PC-9 (cell line): ENCODE measurements around the gene SPRED2.

ENCODE experiments used
- CTCF ChIP-seq: fragments of 200-600 bp; sonication (generic); conservative IDR thresholded peaks from 2 replicates; pipeline ENCODE4 v1.6.1; 2017; ENCODE audit warnings: mixed run types, antibody characterized with exemption, mild to moderate bottlenecking, moderate library complexity
- EZH2 ChIP-seq: fragments of 200-600 bp; sonication (generic); IDR thresholded peaks from 2 replicates; pipeline ENCODE4 v1.8.0; 2017; ENCODE audit warnings: antibody characterized with exemption, low read depth

DNA sequence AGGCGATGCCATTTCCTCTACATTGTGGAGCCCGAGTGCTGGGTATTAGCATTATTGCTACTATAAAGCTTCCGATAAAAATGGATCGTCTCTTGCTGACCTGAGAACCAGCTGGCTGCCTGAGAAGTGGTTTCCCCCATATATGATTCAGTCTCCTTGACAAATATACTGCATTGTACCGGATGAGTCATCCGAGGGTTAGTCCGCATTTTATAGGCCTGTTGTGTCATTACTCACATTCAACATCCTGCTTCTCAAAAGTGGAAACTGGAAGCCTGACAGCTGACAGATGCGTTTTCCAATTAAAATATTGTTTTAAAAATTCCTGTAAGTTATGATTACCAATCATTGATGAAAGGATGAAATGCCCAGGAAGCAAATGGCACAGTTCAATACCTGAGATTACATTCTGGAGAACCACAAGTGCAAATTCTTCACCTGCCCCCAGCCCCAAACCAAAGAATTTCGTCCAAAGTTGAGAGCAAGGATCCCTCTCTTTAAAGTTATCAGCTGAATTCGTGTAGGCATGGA, 65.7 kb downstream of the SPRED2 start:
- TF ChIP-seq CTCF (no peak), EZH2 (no peak)
